GM23338 (cell line): ENCODE results near the gene ENTPD8. TPM values are rescaled to one million over a fixed set of nuclear protein-coding genes. Genes with fewer than 3 reads are reported as not detected.

Experiments
- ATAC-seq: fragments of 200-7000 bp; cut with Tn5 transposase; 3 replicates; pipeline ENCODE4 v1.9.1; 2020
- DNase-seq: peaks from one replicate; pipeline ENCODE4 v3.0.0-alpha.2; 2015; ENCODE audit warnings: low spot score
- H2AFZ ChIP-seq: fragments of 200-600 bp; sonication (generic); 2 replicates; pipeline ENCODE4 v1.8.0; 2016; ENCODE audit warnings: antibody characterized with exemption, mild to moderate bottlenecking, moderate library complexity
- H3F3A ChIP-seq: fragments of 200-600 bp; sonication (generic); replicated peaks from 2 replicates; pipeline ENCODE4 v1.8.0; 2017; ENCODE audit warnings: antibody characterized with exemption, mixed run types, low read depth
- H3K27ac ChIP-seq: fragments of 200-600 bp; sonication (generic); 2 replicates; pipeline ENCODE4 v1.6.1; 2016; ENCODE audit warnings: low read depth
- H3K27me3 ChIP-seq: fragments of 200-600 bp; sonication (generic); 2 replicates; pipeline ENCODE4 v1.8.0; 2016; ENCODE audit warnings: mild to moderate bottlenecking, mixed run types, moderate library complexity; ENCODE audit not compliant: insufficient read depth
- H3K36me3 ChIP-seq: fragments of 200-600 bp; sonication (generic); 2 replicates; pipeline ENCODE4 v1.8.0; 2016; ENCODE audit warnings: mild to moderate bottlenecking; ENCODE audit not compliant: insufficient read depth
- H3K4me1 ChIP-seq: fragments of 200-600 bp; sonication (generic); 2 replicates; pipeline ENCODE4 v1.8.0; 2016; ENCODE audit warnings: mild to moderate bottlenecking, moderate library complexity; ENCODE audit not compliant: insufficient read depth
- H3K4me2 ChIP-seq: fragments of 200-600 bp; sonication (generic); 2 replicates; pipeline ENCODE4 v1.7.1; 2017; ENCODE audit warnings: mixed run types
- H3K4me3 ChIP-seq: fragments of 200-600 bp; sonication (generic); 2 replicates; pipeline ENCODE4 v1.6.1; 2016; ENCODE audit warnings: mixed run types
- H3K79me2 ChIP-seq: fragments of 200-600 bp; sonication (generic); replicated peaks from 2 replicates; pipeline ENCODE4 v1.8.0; 2017; ENCODE audit warnings: mild to moderate bottlenecking; ENCODE audit not compliant: insufficient read depth
- H3K9me2 ChIP-seq: fragments of 200-600 bp; sonication (generic); 2 replicates; pipeline ENCODE4 v1.8.0; 2017; ENCODE audit not compliant: insufficient read depth
- H4K20me1 ChIP-seq: fragments of 200-600 bp; sonication (generic); replicated peaks from 2 replicates; pipeline ENCODE4 v1.8.0; 2017; ENCODE audit warnings: mild to moderate bottlenecking; ENCODE audit not compliant: insufficient read depth
- H3K27ac Mint-ChIP-seq: 2 replicates; pipeline ENCODE4 v1.8.0; 2020; ENCODE audit warnings: inconsistent platforms, mild to moderate bottlenecking, moderate library complexity, mixed read lengths
- H3K27me3 Mint-ChIP-seq: 3 replicates; pipeline ENCODE4 v1.8.0; 2022; ENCODE audit warnings: low read depth, mild to moderate bottlenecking, moderate library complexity, mixed read lengths, inconsistent platforms; ENCODE audit not compliant: insufficient read depth, poor library complexity
- H3K36me3 Mint-ChIP-seq: 3 replicates; pipeline ENCODE4 v1.8.0; 2021; ENCODE audit warnings: low read depth, mild to moderate bottlenecking, inconsistent platforms, moderate library complexity, mixed read lengths
- H3K4me1 Mint-ChIP-seq: 3 replicates; pipeline ENCODE4 v1.8.0; 2020; ENCODE audit warnings: mild to moderate bottlenecking, inconsistent platforms, mixed read lengths
- H3K4me3 Mint-ChIP-seq: 3 replicates; pipeline ENCODE4 v1.8.0; 2021; ENCODE audit warnings: moderate library complexity, mild to moderate bottlenecking, inconsistent platforms, mixed read lengths
- H3K9me3 Mint-ChIP-seq: 3 replicates; pipeline ENCODE4 v1.8.0; 2020; ENCODE audit warnings: moderate library complexity, mild to moderate bottlenecking, inconsistent platforms, mixed read lengths
- CREB1 ChIP-seq: fragments of 250-450 bp; sonication (Bioruptor Pico); IDR thresholded peaks from 2 replicates; pipeline ENCODE4 v1.5.0; 2020; ENCODE audit warnings: low read depth, mild to moderate bottlenecking, moderate library complexity
- ETS1 ChIP-seq: IDR thresholded peaks from 2 replicates; pipeline ENCODE4 v1.6.1; 2016; ENCODE audit warnings: antibody characterized with exemption
- EZH2 ChIP-seq: fragments of 200-600 bp; sonication (generic); IDR thresholded peaks from one replicate; pipeline ENCODE4 v1.8.0; 2017; ENCODE audit warnings: antibody characterized with exemption, mild to moderate bottlenecking, low read depth; ENCODE audit not compliant: unreplicated experiment
- EZH2phosphoT487 ChIP-seq: fragments of 200-600 bp; sonication (generic); IDR thresholded peaks from one replicate; pipeline ENCODE4 v1.8.1; 2018; ENCODE audit warnings: antibody characterized with exemption; ENCODE audit not compliant: unreplicated experiment
- JUNB ChIP-seq: IDR thresholded peaks from one replicate; pipeline ENCODE4 v1.6.1; 2016; ENCODE audit warnings: antibody characterized with exemption; ENCODE audit not compliant: unreplicated experiment
- NANOG ChIP-seq: IDR thresholded peaks from 2 replicates; pipeline ENCODE4 v1.6.1; 2016; ENCODE audit warnings: antibody characterized with exemption, borderline replicate concordance
- POLR2AphosphoS5 ChIP-seq: IDR thresholded peaks from 2 replicates; pipeline ENCODE4 v1.6.1; 2016; ENCODE audit warnings: antibody characterized with exemption, low read depth
- STAT1 ChIP-seq: IDR thresholded peaks from one replicate; pipeline ENCODE4 v1.6.1; 2016; ENCODE audit warnings: antibody characterized with exemption; ENCODE audit not compliant: unreplicated experiment
- ZNF114 ChIP-seq: fragments of 250-450 bp; sonication (Bioruptor Pico); IDR thresholded peaks from 2 replicates; pipeline ENCODE4 v1.5.0; 2020; ENCODE audit warnings: mild to moderate bottlenecking, moderate library complexity
- ZNF331 ChIP-seq: fragments of 250-450 bp; sonication (Bioruptor Pico); IDR thresholded peaks from 2 replicates; pipeline ENCODE4 v1.5.0; 2020; ENCODE audit warnings: low read depth, mild to moderate bottlenecking, moderate library complexity
- ZNF462 ChIP-seq: fragments of 250-450 bp; sonication (Bioruptor Pico); IDR thresholded peaks from 2 replicates; pipeline ENCODE4 v1.5.0; 2020; ENCODE audit warnings: mild to moderate bottlenecking, moderate library complexity
- polyA plus RNA-seq: library from polyadenylated mRNA; unstranded; fragments of >200 nt; fragmentation: Nextera tagmentation; extraction: Ambion mirVana; gene quantifications from 2 replicates; pipeline ENCODE4 v1.2.1, GENCODE V29; 2016
- total RNA-seq: library from RNA; depleted of rRNA; stranded (reverse); fragments of >200 nt; shearing (Covaris generic); gene quantifications from 2 replicates; pipeline ENCODE4 v1.2.3, GENCODE V29; 2014

ENTPD8 gene
- total and polyA plus RNA-seq, 2 experiments from 2014 or later: 0.42 to 0.89 TPM

- no peak for TF ChIP-seq ZNF462 (CRISPR knock-in tag)
- no peak for TF ChIP-seq STAT1
- no peak for TF ChIP-seq POLR2AphosphoS5
- TF ChIP-seq ZNF331: no peak
- no peak for TF ChIP-seq ZNF114 (CRISPR knock-in tag)
- no peak for TF ChIP-seq CREB1 (CRISPR knock-in tag)
- no peak for TF ChIP-seq NANOG
- TF ChIP-seq EZH2: no peak
Measured at GRCh38 chr9:137431416-137431931, 9.7 kb downstream of the ENTPD8 start (continued).

GRCh38 chr9:137430723-137431415 lies 10.3 kb downstream of the ENTPD8 start:
- H3K36me3 Mint-ChIP-seq: no peaks in the 10 kb centered on the region
- DNase-seq (no peak), ATAC-seq (no peak)
- H3K4me2 ChIP-seq: no peak overlapping the region
- no peak overlapping the region for H3K27ac ChIP-seq
- H3K4me1 Mint-ChIP-seq: no peaks in the 10 kb centered on the region
- H3K27me3 Mint-ChIP-seq: no peaks in the 10 kb centered on the region
- TF ChIP-seq ZNF331: no peak
- no peak for TF ChIP-seq JUNB
- TF ChIP-seq ETS1: no peak
- no peak for TF ChIP-seq NANOG
- TF ChIP-seq EZH2: no peak
- no peak for TF ChIP-seq STAT1
- no peak for TF ChIP-seq CREB1 (CRISPR knock-in tag)
- TF ChIP-seq EZH2phosphoT487: no peak
- no peaks in the 10 kb centered on the region for H3K79me2 ChIP-seq
- no peaks in the 10 kb centered on the region for H3K27me3 ChIP-seq
- no peaks in the 10 kb centered on the region for H3K36me3 ChIP-seq
- no peaks in the 10 kb centered on the region for H3K9me3 Mint-ChIP-seq
- H3K4me3 ChIP-seq: no peak overlapping the region
- H3F3A ChIP-seq: no peaks in the 10 kb centered on the region
- H3K9me2 ChIP-seq: no peaks in the 10 kb centered on the region
- no peak overlapping the region for H2AFZ ChIP-seq
- no peak overlapping the region for H3K4me3 Mint-ChIP-seq
- no peak overlapping the region for H3K27ac Mint-ChIP-seq
- no peaks in the 10 kb centered on the region for H4K20me1 ChIP-seq
- H3K4me1 ChIP-seq: no peaks in the 10 kb centered on the region
